ENCODE results near the gene SLX4IP. TPM values are rescaled to one million over a fixed set of nuclear protein-coding genes. Genes with fewer than 3 reads are reported as not detected.
A peak's percentile ranks its signal among the peaks of the same experiment; 100 is the strongest.

Gene SLX4IP
- total and polyA plus RNA-seq, 2 of the 13 experiments (the other 11 are each of a cell fraction or from before 2014, with no cell fraction given), result 3.6 to 7.3 TPM

DNA sequence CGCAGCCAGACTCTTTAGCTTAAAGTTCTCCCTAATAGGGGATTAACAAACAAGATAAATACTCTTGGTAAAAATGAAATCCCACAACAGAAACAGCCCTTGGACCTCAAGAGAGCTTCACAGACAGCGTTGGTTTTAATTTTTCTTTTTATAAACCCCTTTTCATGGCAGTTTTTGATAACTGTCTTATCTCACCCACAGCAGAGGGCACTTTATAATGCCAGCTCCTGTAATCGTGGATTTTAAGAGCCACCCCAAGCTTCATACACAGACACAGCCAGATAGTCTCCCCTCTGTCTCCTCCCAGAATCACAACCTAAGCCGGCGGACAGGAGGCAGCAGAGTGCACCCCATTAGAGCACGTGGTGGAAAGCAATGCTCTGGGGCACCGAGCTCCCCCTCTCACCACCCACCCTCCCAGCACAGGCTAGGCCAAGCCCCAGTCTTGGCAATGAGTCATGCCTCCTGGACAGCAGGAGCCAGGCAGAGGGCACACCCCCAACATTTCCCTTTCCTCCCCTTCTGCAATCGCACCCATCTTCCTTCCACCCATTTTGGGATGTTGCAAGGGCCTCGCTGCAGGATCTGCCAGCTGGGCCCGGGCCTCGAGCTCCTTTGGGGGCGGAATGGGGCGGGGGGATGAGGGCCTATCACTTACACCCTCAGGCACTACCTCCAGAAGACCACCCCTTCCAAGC is 236.3 kb downstream of the SLX4IP start (continued):
- TF ChIP-seq, protein P1, sequence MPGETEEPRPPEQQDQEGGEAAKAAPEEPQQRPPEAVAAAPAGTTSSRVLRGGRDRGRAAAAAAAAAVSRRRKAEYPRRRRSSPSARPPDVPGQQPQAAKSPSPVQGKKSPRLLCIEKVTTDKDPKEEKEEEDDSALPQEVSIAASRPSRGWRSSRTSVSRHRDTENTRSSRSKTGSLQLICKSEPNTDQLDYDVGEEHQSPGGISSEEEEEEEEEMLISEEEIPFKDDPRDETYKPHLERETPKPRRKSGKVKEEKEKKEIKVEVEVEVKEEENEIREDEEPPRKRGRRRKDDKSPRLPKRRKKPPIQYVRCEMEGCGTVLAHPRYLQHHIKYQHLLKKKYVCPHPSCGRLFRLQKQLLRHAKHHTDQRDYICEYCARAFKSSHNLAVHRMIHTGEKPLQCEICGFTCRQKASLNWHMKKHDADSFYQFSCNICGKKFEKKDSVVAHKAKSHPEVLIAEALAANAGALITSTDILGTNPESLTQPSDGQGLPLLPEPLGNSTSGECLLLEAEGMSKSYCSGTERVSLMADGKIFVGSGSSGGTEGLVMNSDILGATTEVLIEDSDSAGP (CRISPR knock-in tag; IDR thresholded peaks at IDR 0.05; ENCODE audit: borderline replicate concordance), result no peak; the same call in none of the 2 replicates
- TF ChIP-seq PAX8 (CRISPR knock-in tag; IDR thresholded peaks at IDR 0.05; ENCODE audit: borderline replicate concordance) (no peak), ZNF775 (CRISPR knock-in tag; IDR thresholded peaks at IDR 0.05; ENCODE audit: borderline replicate concordance) (no peak), POLR2AphosphoS5 (IDR thresholded peaks at IDR 0.05; ENCODE audit: low read depth, low read length) (peak; percentile 31), POGZ (CRISPR knock-in tag; IDR thresholded peaks at IDR 0.05) (peak; percentile 63; the same call in 1 of the 2 replicates), REPIN1 (CRISPR knock-in tag; IDR thresholded peaks at IDR 0.05; ENCODE audit: borderline replicate concordance, low read depth) (peak; percentile 35; the same call in 1 of the 2 replicates)
- TF ChIP-seq, protein P2, sequence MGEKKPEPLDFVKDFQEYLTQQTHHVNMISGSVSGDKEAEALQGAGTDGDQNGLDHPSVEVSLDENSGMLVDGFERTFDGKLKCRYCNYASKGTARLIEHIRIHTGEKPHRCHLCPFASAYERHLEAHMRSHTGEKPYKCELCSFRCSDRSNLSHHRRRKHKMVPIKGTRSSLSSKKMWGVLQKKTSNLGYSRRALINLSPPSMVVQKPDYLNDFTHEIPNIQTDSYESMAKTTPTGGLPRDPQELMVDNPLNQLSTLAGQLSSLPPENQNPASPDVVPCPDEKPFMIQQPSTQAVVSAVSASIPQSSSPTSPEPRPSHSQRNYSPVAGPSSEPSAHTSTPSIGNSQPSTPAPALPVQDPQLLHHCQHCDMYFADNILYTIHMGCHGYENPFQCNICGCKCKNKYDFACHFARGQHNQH (CRISPR knock-in tag; IDR thresholded peaks at IDR 0.05), result peak; percentile 74
- TF ChIP-seq, protein P3, sequence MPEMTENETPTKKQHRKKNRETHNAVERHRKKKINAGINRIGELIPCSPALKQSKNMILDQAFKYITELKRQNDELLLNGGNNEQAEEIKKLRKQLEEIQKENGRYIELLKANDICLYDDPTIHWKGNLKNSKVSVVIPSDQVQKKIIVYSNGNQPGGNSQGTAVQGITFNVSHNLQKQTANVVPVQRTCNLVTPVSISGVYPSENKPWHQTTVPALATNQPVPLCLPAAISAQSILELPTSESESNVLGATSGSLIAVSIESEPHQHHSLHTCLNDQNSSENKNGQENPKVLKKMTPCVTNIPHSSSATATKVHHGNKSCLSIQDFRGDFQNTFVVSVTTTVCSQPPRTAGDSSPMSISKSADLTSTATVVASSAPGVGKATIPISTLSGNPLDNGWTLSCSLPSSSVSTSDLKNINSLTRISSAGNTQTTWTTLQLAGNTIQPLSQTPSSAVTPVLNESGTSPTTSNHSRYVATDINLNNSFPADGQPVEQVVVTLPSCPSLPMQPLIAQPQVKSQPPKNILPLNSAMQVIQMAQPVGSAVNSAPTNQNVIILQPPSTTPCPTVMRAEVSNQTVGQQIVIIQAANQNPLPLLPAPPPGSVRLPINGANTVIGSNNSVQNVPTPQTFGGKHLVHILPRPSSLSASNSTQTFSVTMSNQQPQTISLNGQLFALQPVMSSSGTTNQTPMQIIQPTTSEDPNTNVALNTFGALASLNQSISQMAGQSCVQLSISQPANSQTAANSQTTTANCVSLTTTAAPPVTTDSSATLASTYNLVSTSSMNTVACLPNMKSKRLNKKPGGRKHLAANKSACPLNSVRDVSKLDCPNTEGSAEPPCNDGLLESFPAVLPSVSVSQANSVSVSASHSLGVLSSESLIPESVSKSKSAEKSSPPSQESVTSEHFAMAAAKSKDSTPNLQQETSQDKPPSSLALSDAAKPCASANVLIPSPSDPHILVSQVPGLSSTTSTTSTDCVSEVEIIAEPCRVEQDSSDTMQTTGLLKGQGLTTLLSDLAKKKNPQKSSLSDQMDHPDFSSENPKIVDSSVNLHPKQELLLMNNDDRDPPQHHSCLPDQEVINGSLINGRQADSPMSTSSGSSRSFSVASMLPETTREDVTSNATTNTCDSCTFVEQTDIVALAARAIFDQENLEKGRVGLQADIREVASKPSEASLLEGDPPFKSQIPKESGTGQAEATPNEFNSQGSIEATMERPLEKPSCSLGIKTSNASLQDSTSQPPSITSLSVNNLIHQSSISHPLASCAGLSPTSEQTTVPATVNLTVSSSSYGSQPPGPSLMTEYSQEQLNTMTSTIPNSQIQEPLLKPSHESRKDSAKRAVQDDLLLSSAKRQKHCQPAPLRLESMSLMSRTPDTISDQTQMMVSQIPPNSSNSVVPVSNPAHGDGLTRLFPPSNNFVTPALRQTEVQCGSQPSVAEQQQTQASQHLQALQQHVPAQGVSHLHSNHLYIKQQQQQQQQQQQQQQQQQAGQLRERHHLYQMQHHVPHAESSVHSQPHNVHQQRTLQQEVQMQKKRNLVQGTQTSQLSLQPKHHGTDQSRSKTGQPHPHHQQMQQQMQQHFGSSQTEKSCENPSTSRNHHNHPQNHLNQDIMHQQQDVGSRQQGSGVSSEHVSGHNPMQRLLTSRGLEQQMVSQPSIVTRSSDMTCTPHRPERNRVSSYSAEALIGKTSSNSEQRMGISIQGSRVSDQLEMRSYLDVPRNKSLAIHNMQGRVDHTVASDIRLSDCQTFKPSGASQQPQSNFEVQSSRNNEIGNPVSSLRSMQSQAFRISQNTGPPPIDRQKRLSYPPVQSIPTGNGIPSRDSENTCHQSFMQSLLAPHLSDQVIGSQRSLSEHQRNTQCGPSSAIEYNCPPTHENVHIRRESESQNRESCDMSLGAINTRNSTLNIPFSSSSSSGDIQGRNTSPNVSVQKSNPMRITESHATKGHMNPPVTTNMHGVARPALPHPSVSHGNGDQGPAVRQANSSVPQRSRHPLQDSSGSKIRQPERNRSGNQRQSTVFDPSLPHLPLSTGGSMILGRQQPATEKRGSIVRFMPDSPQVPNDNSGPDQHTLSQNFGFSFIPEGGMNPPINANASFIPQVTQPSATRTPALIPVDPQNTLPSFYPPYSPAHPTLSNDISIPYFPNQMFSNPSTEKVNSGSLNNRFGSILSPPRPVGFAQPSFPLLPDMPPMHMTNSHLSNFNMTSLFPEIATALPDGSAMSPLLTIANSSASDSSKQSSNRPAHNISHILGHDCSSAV (CRISPR knock-in tag; IDR thresholded peaks at IDR 0.05; ENCODE audit: borderline replicate concordance), result no peak
- TF ChIP-seq, protein P4, sequence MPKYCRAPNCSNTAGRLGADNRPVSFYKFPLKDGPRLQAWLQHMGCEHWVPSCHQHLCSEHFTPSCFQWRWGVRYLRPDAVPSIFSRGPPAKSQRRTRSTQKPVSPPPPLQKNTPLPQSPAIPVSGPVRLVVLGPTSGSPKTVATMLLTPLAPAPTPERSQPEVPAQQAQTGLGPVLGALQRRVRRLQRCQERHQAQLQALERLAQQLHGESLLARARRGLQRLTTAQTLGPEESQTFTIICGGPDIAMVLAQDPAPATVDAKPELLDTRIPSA (CRISPR knock-in tag; IDR thresholded peaks at IDR 0.05; ENCODE audit: borderline replicate concordance), result no peak
- TF ChIP-seq, protein P5, sequence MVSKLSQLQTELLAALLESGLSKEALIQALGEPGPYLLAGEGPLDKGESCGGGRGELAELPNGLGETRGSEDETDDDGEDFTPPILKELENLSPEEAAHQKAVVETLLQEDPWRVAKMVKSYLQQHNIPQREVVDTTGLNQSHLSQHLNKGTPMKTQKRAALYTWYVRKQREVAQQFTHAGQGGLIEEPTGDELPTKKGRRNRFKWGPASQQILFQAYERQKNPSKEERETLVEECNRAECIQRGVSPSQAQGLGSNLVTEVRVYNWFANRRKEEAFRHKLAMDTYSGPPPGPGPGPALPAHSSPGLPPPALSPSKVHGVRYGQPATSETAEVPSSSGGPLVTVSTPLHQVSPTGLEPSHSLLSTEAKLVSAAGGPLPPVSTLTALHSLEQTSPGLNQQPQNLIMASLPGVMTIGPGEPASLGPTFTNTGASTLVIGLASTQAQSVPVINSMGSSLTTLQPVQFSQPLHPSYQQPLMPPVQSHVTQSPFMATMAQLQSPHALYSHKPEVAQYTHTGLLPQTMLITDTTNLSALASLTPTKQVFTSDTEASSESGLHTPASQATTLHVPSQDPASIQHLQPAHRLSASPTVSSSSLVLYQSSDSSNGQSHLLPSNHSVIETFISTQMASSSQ (IDR thresholded peaks at IDR 0.05; ENCODE audit: low read depth), result no peak
- TF ChIP-seq, protein P5 (CRISPR knock-in tag; IDR thresholded peaks at IDR 0.05; ENCODE audit: borderline replicate concordance), result peak; percentile 24; the same call in 1 of the 2 replicates
